ENCODE data around the gene SFI1.

DNA sequence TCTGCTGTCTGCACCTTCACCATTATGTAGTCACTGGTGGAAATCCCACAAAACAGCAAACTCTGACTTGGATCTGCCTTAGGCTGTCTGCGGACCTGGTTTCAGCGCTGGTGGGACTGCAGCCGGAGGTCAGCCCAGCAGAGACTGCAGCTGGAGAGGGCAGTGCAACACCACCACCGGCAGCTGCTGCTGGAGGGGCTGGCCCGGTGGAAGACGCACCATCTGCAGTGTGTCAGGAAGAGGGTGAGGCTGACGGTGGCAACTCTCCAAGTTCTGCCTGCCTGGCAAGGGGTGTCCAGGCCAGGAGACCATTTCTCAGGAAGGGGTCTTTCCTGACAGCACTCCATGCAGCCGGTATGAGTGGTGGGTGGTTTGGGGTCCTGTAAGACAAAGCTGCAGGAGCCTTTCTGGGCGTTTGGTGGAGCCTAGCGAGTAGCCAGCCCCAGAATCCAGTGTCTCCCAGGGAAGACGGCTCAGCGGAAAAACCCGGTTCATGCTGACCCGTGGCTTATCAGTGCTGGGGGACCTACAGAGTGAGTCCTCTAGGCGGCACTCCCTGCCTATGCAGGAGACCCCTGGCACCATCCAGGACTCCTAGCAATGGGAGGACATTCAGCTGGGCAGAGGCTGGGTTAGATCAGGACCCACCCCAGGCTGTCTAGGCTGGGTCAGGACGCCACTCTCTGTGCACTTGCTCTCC lies 114.9 kb downstream of the SFI1 start:
- TF ChIP-seq, protein P1, sequence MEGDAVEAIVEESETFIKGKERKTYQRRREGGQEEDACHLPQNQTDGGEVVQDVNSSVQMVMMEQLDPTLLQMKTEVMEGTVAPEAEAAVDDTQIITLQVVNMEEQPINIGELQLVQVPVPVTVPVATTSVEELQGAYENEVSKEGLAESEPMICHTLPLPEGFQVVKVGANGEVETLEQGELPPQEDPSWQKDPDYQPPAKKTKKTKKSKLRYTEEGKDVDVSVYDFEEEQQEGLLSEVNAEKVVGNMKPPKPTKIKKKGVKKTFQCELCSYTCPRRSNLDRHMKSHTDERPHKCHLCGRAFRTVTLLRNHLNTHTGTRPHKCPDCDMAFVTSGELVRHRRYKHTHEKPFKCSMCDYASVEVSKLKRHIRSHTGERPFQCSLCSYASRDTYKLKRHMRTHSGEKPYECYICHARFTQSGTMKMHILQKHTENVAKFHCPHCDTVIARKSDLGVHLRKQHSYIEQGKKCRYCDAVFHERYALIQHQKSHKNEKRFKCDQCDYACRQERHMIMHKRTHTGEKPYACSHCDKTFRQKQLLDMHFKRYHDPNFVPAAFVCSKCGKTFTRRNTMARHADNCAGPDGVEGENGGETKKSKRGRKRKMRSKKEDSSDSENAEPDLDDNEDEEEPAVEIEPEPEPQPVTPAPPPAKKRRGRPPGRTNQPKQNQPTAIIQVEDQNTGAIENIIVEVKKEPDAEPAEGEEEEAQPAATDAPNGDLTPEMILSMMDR (IDR thresholded peaks at IDR 0.05) = no peak
- no peak for TF ChIP-seq EZH2 (IDR thresholded peaks at IDR 0.05; ENCODE audit: borderline replicate concordance, insufficient read depth, low read depth, low read length, poor library complexity, severe bottlenecking)

All from B cell (primary cell).